Measurements from ENCODE around the gene GRK7. TPM values are rescaled to one million over a fixed set of nuclear protein-coding genes. Genes with fewer than 3 reads are reported as not detected.
"Not testable (repeated sequence)": the region's sequence is repeated elsewhere in the genome, so short reads cannot be mapped to it uniquely, and the experiment has no call there.

The GRK7 gene
- total RNA-seq, 1 experiment from 2014 or later = not detected

GRCh38 chr3:141784531-141784930 is 21.3 kb downstream of the GRK7 start (continued):
- TF ChIP-seq SRF (IDR thresholded peaks at IDR 0.05; ENCODE audit: low read depth) (no peak), ZNF274 (IDR thresholded peaks at IDR 0.05; ENCODE audit: low read depth, low read length) (no peak), CTCF (IDR thresholded peaks at IDR 0.05 in 2 of 3, conservative IDR thresholded peaks at IDR 0.05 in 1 of 3; ENCODE audit: borderline replicate concordance in 1 of 3, insufficient read depth in 1 of 3, low read depth in 2 of 3, low read length in 2 of 3) (no peak), ZFX (IDR thresholded peaks at IDR 0.05) (no peak)

- Histone ChIP-seq H3K79me2 (ENCODE audit: insufficient read depth, low read length) (no peaks in the 10 kb centered on the region), H4K20me1 (ENCODE audit: insufficient read depth) (no peaks in the 10 kb centered on the region), H3K9ac (ENCODE audit: low read length) (no peak overlapping the region), H2AFZ (ENCODE audit: low read depth, low read length, poor library complexity, severe bottlenecking) (no peak overlapping the region), H3K4me3 (replicated peaks in 1 of 2; ENCODE audit: low read depth in 1 of 2, low read length in 2 of 2) (no peak overlapping the region), H3K9me2 (ENCODE audit: insufficient read depth) (no peaks in the 10 kb centered on the region), H3K36me3 (ENCODE audit: control insufficient read depth in 1 of 2, insufficient read depth in 2 of 2, low read length in 2 of 2) (no peaks in the 10 kb centered on the region), H3K4me1 (ENCODE audit: control insufficient read depth in 1 of 2, insufficient read depth in 2 of 2, low read length in 2 of 2) (no peaks in the 10 kb centered on the region), H3K27ac (ENCODE audit: low read depth, low read length) (no peak overlapping the region), H3K27me3 (ENCODE audit: insufficient read depth, low read length) (no peaks in the 10 kb centered on the region), H3K4me2 (ENCODE audit: low read length) (no peak overlapping the region), H3K9me3 (ENCODE audit: control insufficient read depth in 1 of 2, insufficient read depth in 1 of 2, low read depth in 1 of 2, low read length in 2 of 2) (no peaks in the 10 kb centered on the region)
- ChIA-PET RAD21 (ENCODE audit: low non-redundant PET in 1 of 2, low total read pairs in 2 of 2, uncharacterized antibody in 2 of 2, unreplicated experiment in 2 of 2) (no interaction called here), CTCF (no interaction called here), POLR2A (no interaction called here)
- no peak for ATAC-seq
- BruUV-seq (replicated peaks) = no TSS peak
- DNase-seq (ENCODE audit: low read depth, low spot score) = no peak
- TF ChIP-seq ZNF274 (IDR thresholded peaks at IDR 0.05; ENCODE audit: low read depth, low read length) (no peak), CEBPB (IDR thresholded peaks at IDR 0.05; ENCODE audit: low read depth) (no peak), ELF1 (IDR thresholded peaks at IDR 0.05; ENCODE audit: borderline replicate concordance, low read depth) (no peak), REST (IDR thresholded peaks at IDR 0.05; ENCODE audit: low read depth) (no peak), SRF (IDR thresholded peaks at IDR 0.05; ENCODE audit: low read depth) (no peak)
- intact Hi-C loops (cut with micrococcal nuclease) = no loop called here
Observed at GRCh38 chr3:141788149-141788548, 24.9 kb downstream of the GRK7 start.

GRCh38 chr3:141788750-141789149 is 25.5 kb downstream of the GRK7 start:
- intact Hi-C loops (cut with micrococcal nuclease); BruUV-seq (replicated peaks); H4K20me1 ChIP-seq (ENCODE audit: insufficient read depth); DNase-seq (ENCODE audit: low read depth, low spot score); ATAC-seq; H3K9ac ChIP-seq (ENCODE audit: low read length); H3K4me3 ChIP-seq (replicated peaks in 1 of 2; ENCODE audit: low read depth in 1 of 2, low read length in 2 of 2); POLR2A ChIA-PET; H3K9me2 ChIP-seq (ENCODE audit: insufficient read depth); RAD21 ChIA-PET (ENCODE audit: low non-redundant PET in 1 of 2, low total read pairs in 2 of 2, uncharacterized antibody in 2 of 2, unreplicated experiment in 2 of 2); H2AFZ ChIP-seq (ENCODE audit: low read depth, low read length, poor library complexity, severe bottlenecking); H3K9me3 ChIP-seq (ENCODE audit: control insufficient read depth in 1 of 2, insufficient read depth in 1 of 2, low read depth in 1 of 2, low read length in 2 of 2); H3K79me2 ChIP-seq (ENCODE audit: insufficient read depth, low read length); H3K4me2 ChIP-seq (ENCODE audit: low read length); H3K4me1 ChIP-seq (ENCODE audit: control insufficient read depth in 1 of 2, insufficient read depth in 2 of 2, low read length in 2 of 2); H3K36me3 ChIP-seq (ENCODE audit: control insufficient read depth in 1 of 2, insufficient read depth in 2 of 2, low read length in 2 of 2); H3K27me3 ChIP-seq (ENCODE audit: insufficient read depth, low read length); H3K27ac ChIP-seq (ENCODE audit: low read depth, low read length); CTCF ChIA-PET: not testable (repeated sequence)
